Osteocyte (in vitro differentiated cells): ENCODE results near the gene HAS3. TPM values are rescaled to one million over a fixed set of nuclear protein-coding genes. Genes with fewer than 3 reads are reported as not detected.

Experiments used
- DNase-seq: peaks from one replicate; pipeline ENCODE4 v3.0.0; 2021; ENCODE audit warnings: mixed read lengths; ENCODE audit not compliant: unreplicated experiment; ENCODE audit errors: extremely low spot score
- H3K27ac Mint-ChIP-seq: one replicate; pipeline ENCODE4 v1.8.0; 2021; ENCODE audit warnings: mild to moderate bottlenecking, mixed read lengths; ENCODE audit not compliant: unreplicated experiment
- H3K27me3 Mint-ChIP-seq: one replicate; pipeline ENCODE4 v1.8.0; 2021; ENCODE audit warnings: mixed read lengths; ENCODE audit not compliant: unreplicated experiment
- H3K36me3 Mint-ChIP-seq: one replicate; pipeline ENCODE4 v1.8.0; 2021; ENCODE audit warnings: mixed read lengths; ENCODE audit not compliant: unreplicated experiment
- H3K4me1 Mint-ChIP-seq: one replicate; pipeline ENCODE4 v1.8.0; 2021; ENCODE audit warnings: mixed read lengths; ENCODE audit not compliant: unreplicated experiment
- H3K4me3 Mint-ChIP-seq: one replicate; pipeline ENCODE4 v1.8.0; 2021; ENCODE audit warnings: mild to moderate bottlenecking, moderate library complexity, mixed read lengths; ENCODE audit not compliant: unreplicated experiment
- H3K9me3 Mint-ChIP-seq: one replicate; pipeline ENCODE4 v1.8.0; 2021; ENCODE audit warnings: mixed read lengths; ENCODE audit not compliant: unreplicated experiment
- total RNA-seq: library from RNA; stranded (reverse); gene quantifications from 2 replicates; pipeline ENCODE4 v1.2.1, GENCODE V29; 2021
- TF ChIP-seq, protein P1 (sequence below): fragments of 200-600 bp; sonication (generic); IDR thresholded peaks from 2 replicates; pipeline ENCODE4 v1.5.0; 2021; ENCODE audit warnings: antibody characterized with exemption, mild to moderate bottlenecking, moderate library complexity

Gene HAS3
- total RNA-seq, 1 donor from 2014 or later = 1.6 TPM

DNA sequence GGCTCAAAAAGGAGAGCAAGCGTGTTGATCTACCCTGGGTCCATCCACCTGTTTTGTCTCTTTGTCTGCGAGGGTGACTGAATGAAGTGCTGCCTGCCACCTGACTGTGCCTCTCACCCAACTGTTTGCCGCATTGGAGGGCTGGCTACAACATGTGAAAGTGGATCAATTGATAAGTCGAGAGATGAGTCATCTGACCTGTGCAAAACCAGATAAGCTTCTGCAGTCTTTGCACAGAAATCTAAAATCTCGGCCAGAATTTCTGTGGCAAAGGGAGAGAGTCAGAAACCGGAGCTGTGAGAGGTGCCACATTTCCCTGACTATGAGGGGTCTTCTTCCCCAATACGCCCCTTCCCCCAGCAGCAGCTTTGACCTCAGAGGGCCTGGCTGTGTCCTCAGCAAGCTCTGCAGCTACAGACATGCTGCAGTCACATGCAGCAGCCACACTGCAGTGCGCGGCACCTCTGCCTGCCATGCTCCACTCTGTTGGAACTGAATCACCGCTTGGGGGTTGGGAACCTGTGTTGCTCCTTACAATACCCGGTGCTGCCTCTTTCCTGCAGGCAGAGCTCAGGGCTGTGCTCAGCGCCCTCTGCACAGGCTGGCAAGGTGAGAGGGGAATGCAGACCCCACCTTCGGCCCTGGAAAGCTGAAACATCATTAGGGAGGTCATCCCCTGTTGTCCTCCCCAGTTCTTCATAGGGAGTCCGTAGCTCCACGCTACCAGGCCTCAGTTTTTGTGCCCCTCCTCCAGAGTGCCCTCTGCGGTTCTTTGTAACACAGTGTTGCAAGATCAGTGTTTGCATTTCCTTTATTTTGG, 16.2 kb upstream of the HAS3 start:
- Mint-ChIP-seq H3K4me3 (no peak overlapping the region), H3K9me3 (no peaks in the 10 kb centered on the region), H3K27me3 (no peaks in the 10 kb centered on the region), H3K4me1 (peaks cover 4% of the 10 kb centered on the region), H3K36me3 (peaks cover 4% of the 10 kb centered on the region), H3K27ac (no peak overlapping the region)
- TF ChIP-seq, protein P1, sequence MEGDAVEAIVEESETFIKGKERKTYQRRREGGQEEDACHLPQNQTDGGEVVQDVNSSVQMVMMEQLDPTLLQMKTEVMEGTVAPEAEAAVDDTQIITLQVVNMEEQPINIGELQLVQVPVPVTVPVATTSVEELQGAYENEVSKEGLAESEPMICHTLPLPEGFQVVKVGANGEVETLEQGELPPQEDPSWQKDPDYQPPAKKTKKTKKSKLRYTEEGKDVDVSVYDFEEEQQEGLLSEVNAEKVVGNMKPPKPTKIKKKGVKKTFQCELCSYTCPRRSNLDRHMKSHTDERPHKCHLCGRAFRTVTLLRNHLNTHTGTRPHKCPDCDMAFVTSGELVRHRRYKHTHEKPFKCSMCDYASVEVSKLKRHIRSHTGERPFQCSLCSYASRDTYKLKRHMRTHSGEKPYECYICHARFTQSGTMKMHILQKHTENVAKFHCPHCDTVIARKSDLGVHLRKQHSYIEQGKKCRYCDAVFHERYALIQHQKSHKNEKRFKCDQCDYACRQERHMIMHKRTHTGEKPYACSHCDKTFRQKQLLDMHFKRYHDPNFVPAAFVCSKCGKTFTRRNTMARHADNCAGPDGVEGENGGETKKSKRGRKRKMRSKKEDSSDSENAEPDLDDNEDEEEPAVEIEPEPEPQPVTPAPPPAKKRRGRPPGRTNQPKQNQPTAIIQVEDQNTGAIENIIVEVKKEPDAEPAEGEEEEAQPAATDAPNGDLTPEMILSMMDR = no peak
- no peak for DNase-seq

DNA sequence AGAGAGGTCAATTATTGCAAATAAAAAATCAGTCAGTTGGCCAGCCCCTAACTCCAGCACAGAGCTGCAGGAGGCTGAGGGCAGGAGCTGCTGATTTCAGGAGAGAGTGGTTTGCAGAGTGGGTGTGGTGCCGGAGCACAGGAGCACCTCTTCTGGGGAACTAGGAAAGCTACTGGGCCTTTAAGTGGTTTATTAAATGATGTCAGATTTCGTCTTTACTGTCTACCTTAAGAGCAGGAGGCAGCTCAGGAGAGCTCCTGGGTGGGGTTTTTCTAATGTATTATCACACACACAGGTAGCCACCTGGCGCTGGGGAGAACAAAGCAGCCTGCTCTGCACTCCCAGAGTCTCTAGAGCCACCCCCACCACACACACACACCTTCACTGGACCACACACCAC, 11.5 kb upstream of the HAS3 start:
- Mint-ChIP-seq H3K27ac (no peak overlapping the region), H3K36me3 (no peaks in the 10 kb centered on the region), H3K4me3 (no peak overlapping the region), H3K4me1 (peaks cover 9% of the 10 kb centered on the region), H3K27me3 (no peaks in the 10 kb centered on the region), H3K9me3 (no peaks in the 10 kb centered on the region)
- no peak for DNase-seq
- TF ChIP-seq, protein P1 = no peak

DNA sequence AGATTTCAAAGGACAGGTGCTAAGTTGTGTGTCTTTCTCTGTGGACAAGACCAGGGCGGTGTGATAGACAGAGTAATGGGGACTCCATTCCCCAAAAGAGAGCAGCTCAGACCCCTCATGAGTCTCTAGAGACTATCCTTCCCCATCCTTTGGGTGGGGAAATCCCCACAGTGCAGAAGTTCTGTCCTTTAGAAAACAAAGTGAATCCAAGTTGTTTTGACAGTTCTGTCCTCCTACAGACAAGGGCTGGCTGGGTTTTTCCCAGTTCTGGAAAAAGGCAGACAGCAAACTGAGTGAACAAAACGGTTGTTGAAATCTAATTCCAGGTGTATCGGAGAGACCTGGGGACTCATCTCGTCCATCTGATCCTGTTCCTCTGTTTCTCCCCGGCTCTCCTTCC, 11.0 kb upstream of the HAS3 start:
- H3K4me1 Mint-ChIP-seq = peaks cover 9% of the 10 kb centered on the region
- no peaks in the 10 kb centered on the region for H3K9me3 Mint-ChIP-seq
- H3K27me3 Mint-ChIP-seq = no peaks in the 10 kb centered on the region
- TF ChIP-seq, protein P1 = no peak
- H3K4me3 Mint-ChIP-seq = no peak overlapping the region
- H3K27ac Mint-ChIP-seq = no peak overlapping the region
- DNase-seq = no peak
- no peaks in the 10 kb centered on the region for H3K36me3 Mint-ChIP-seq

DNA sequence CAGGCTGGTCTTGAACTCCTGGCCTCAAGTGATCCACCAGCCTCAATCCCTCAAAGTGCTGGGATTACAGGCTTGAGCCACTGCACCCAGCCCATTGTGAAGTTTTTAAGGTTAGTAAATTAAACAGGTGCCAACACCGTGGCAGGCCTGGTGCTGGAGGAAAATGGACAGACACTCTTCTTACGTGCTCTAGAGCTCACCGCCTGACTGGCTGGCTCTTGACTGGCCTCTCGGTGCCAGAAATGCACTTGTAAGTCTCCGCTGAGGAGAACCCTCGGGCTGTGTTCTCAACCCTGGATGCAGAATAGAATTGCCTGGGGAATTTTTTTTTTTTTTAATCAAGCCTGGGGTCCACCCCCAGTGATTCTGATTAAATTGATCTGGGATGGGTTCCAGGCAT, 10.3 kb upstream of the HAS3 start:
- no peak for DNase-seq
- TF ChIP-seq, protein P1 = no peak
- H3K27ac Mint-ChIP-seq = no peak overlapping the region
- peaks cover 9% of the 10 kb centered on the region for H3K4me1 Mint-ChIP-seq
- H3K27me3 Mint-ChIP-seq = no peaks in the 10 kb centered on the region
- no peaks in the 10 kb centered on the region for H3K36me3 Mint-ChIP-seq
- H3K4me3 Mint-ChIP-seq = no peak overlapping the region
- no peaks in the 10 kb centered on the region for H3K9me3 Mint-ChIP-seq

DNA sequence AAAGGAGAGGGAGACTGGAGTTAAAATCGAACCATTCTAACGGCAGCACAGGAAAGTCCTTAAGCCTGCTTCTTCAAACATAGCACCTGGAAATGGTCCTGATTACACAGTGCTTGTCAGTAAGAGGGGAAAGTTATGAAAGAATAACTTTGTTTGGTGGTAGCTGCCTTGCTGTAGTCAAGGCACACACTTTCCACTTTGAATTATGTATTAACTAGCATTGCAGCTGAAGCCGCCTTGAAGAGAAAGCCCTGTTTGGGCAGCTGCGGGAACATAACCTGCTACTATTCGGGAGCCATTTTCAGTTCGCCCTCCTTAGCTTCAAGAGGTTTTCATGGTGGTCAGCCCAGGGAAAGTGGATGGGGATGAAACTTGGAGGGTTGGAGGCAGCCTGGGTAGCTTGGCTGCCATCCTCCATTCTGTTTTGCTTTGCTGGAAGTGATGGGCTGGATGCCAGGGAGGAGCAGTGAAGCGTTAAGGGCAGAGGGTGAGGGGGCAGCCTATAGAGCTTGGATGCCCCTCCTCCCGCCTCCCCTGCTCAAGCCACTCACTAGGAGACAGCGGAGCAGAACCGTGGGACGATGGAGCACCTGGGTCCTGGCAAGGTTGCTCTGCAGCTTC, 5.3 kb upstream of the HAS3 start:
- no peak overlapping the region for H3K4me3 Mint-ChIP-seq
- H3K27me3 Mint-ChIP-seq = no peaks in the 10 kb centered on the region
- H3K27ac Mint-ChIP-seq = no peak overlapping the region

More for the DNA sequence above, 5.3 kb upstream of the HAS3 start:
- H3K4me1 Mint-ChIP-seq = peaks cover under 1% of the 10 kb centered on the region
- no peaks in the 10 kb centered on the region for H3K9me3 Mint-ChIP-seq
- TF ChIP-seq, protein P1 = no peak
- no peaks in the 10 kb centered on the region for H3K36me3 Mint-ChIP-seq
- no peak for DNase-seq
